A673 (cell line): ENCODE results near the gene CDON. TPM values are rescaled to one million over a fixed set of nuclear protein-coding genes. Genes with fewer than 3 reads are reported as not detected.

Experiments
- BruUV-seq: library from RNA; stranded (reverse); fragments of 400-500 nt; replicated peaks from 2 replicates; lab custom pipeline; 2021; lab: Mats Ljungman, UMichigan
- CTCF ChIA-PET: fragments of 300-600 bp; sonication (Branson Sonifier 250); formaldehyde crosslinking; loops from one replicate; lab custom pipeline; 2022; ENCODE audit warnings: antibody characterized with exemption; lab: Charles Lee
- POLR2A ChIA-PET: fragments of 300-600 bp; sonication (Branson Sonifier 250); formaldehyde crosslinking; loops from one replicate; lab custom pipeline; 2022; ENCODE audit warnings: antibody characterized with exemption; ENCODE audit not compliant: low non-redundant PET; lab: Charles Lee
- DNase-seq: peaks from one replicate; pipeline ENCODE4 v3.0.0-alpha.2; 2015; ENCODE audit warnings: low spot score
- H3K27ac ChIP-seq: fragments of 200-600 bp; sonication (generic); 2 replicates; pipeline ENCODE4 v1.5.1; 2016; ENCODE audit warnings: mixed run types, low read depth, mild to moderate bottlenecking, mixed read lengths, antibody characterized with exemption, low read length; ENCODE audit not compliant: poor library complexity, severe bottlenecking
- H3K27me3 ChIP-seq: fragments of 200-600 bp; sonication (generic); replicated peaks from 2 replicates; pipeline ENCODE4 v1.6.1; 2017; ENCODE audit warnings: mixed run types, low read depth, mild to moderate bottlenecking, mixed read lengths, antibody characterized with exemption, low read length; ENCODE audit not compliant: insufficient read depth, poor library complexity
- H3K36me3 ChIP-seq: fragments of 200-600 bp; sonication (generic); 2 replicates; pipeline ENCODE4 v1.6.1; 2016; ENCODE audit warnings: mixed run types, mild to moderate bottlenecking, mixed read lengths, antibody characterized with exemption, low read length; ENCODE audit not compliant: insufficient read depth, poor library complexity, severe bottlenecking
- H3K4me1 ChIP-seq: fragments of 200-600 bp; sonication (generic); 2 replicates; pipeline ENCODE4 v1.6.1; 2017; ENCODE audit warnings: mixed run types, mild to moderate bottlenecking, mixed read lengths, antibody characterized with exemption, low read length; ENCODE audit not compliant: insufficient read depth, poor library complexity, severe bottlenecking
- H3K4me3 ChIP-seq: fragments of 200-600 bp; sonication (generic); 2 replicates; pipeline ENCODE4 v1.5.1; 2016; ENCODE audit warnings: low read depth, mixed run types, mild to moderate bottlenecking, mixed read lengths, low read length; ENCODE audit not compliant: poor library complexity, severe bottlenecking
- H3K9me3 ChIP-seq: fragments of 200-600 bp; sonication (generic); 2 replicates; pipeline ENCODE4 v1.6.1; 2016; ENCODE audit warnings: mixed run types, low read depth, mild to moderate bottlenecking, mixed read lengths, antibody characterized with exemption, low read length; ENCODE audit not compliant: poor library complexity, severe bottlenecking
- CTCF ChIP-seq: fragments of 300-800, 200-600 bp; sonication (generic); conservative IDR thresholded peaks from 2 replicates; pipeline ENCODE4 v1.5.1; 2017; ENCODE audit warnings: low read depth, mild to moderate bottlenecking, antibody characterized with exemption, low read length, moderate library complexity, mixed read lengths
- EZH2 ChIP-seq: fragments of 200-600 bp; sonication (generic); IDR thresholded peaks from 2 replicates; pipeline ENCODE4 v1.6.1; 2017; ENCODE audit warnings: borderline replicate concordance, low read depth, mild to moderate bottlenecking, mixed read lengths, antibody characterized with exemption, low read length; ENCODE audit not compliant: poor library complexity, severe bottlenecking
- intact Hi-C: fragments of 100-400 bp; cut with micrococcal nuclease; formaldehyde crosslinking; loops from one replicate; pipeline ENCODE4 v1.10.0; 2022; ENCODE audit not compliant: unreplicated experiment
- total RNA-seq: library from RNA; stranded (reverse); gene quantifications from 2 replicates; pipeline ENCODE4 v1.2.3, GENCODE V29; 2021

CDON gene
- total RNA-seq, 1 experiment from 2014 or later: 25.3 TPM

- Histone ChIP-seq H3K9me3 (no peaks in the 10 kb centered on the region), H3K27me3 (no peaks in the 10 kb centered on the region), H3K4me1 (no peaks in the 10 kb centered on the region), H3K27ac (no peak within 1 kb of the TSS), H3K4me3 (no peak within 1 kb of the TSS), H3K36me3 (no peaks in the 10 kb centered on the region)
- DNase-seq: no peak
- TF ChIP-seq CTCF (no peak), EZH2 (no peak)
- POLR2A ChIA-PET: interaction anchor here (0.7 kb wide), 1 partner anchor 384 kb away, joined by 4 read pairs; no protein-coding TSS in a partner anchor
- intact Hi-C loops: no loop called here
- CTCF ChIA-PET: interaction anchor here (1.2 kb wide), 1 partner anchor 116 kb away, joined by 4 read pairs; no protein-coding TSS in a partner anchor
- no TSS peak for BruUV-seq
These were observed 116.7 kb downstream of the CDON start, which contains the start of gene VSIG10L2 for GRCh38 chr11:125945797-125946520. TSS of gene VSIG10L2 (plus strand) at chr11:125946044. CDS start at chr11:125946056, 12 bp downstream.

- Histone ChIP-seq H3K9me3 (no peaks in the 10 kb centered on the region), H3K4me1 (no peaks in the 10 kb centered on the region), H3K36me3 (no peaks in the 10 kb centered on the region), H3K27me3 (no peaks in the 10 kb centered on the region), H3K27ac (no peak overlapping the region), H3K4me3 (no peak overlapping the region)
- ChIA-PET CTCF (interaction anchor here (1.2 kb wide), 1 partner anchor 116 kb away, joined by 4 read pairs; no protein-coding TSS in a partner anchor), POLR2A (no interaction called here)
- intact Hi-C loops: no loop called here
- BruUV-seq: no TSS peak
- DNase-seq: no peak
- no peak for TF ChIP-seq CTCF
- TF ChIP-seq EZH2: no peak
These were observed 117.5 kb downstream of the CDON start for GRCh38 chr11:125945011-125945796.

GRCh38 chr11:125944350-125945010 lies 118.2 kb downstream of the CDON start:
- Histone ChIP-seq H3K4me3 (no peak overlapping the region), H3K36me3 (no peaks in the 10 kb centered on the region), H3K9me3 (no peaks in the 10 kb centered on the region), H3K27me3 (no peaks in the 10 kb centered on the region), H3K27ac (no peak overlapping the region), H3K4me1 (no peaks in the 10 kb centered on the region)
- POLR2A ChIA-PET: no interaction called here
- TF ChIP-seq EZH2 (no peak), CTCF (no peak)
- DNase-seq: no peak
- CTCF ChIA-PET: no interaction called here
- no TSS peak for BruUV-seq
- intact Hi-C loops: loop anchor here (5.0 kb wide), 1 partner anchor 248 kb away; no protein-coding TSS in a partner anchor
